GM12874 (cell line): ENCODE measurements around the gene BDKRB2.

Experiments
- TF ChIP-seq, protein P1 (sequence below): IDR thresholded peaks from 2 replicates; pipeline ENCODE4 v1.5.1; 2011; ENCODE audit warnings: low read depth, mild to moderate bottlenecking, control low read depth, low read length, moderate library complexity; ENCODE audit not compliant: insufficient read depth

The BDKRB2 gene

GRCh38 chr14:96256407-96256806 is 51.8 kb downstream of the BDKRB2 start:
- TF ChIP-seq, protein P1, sequence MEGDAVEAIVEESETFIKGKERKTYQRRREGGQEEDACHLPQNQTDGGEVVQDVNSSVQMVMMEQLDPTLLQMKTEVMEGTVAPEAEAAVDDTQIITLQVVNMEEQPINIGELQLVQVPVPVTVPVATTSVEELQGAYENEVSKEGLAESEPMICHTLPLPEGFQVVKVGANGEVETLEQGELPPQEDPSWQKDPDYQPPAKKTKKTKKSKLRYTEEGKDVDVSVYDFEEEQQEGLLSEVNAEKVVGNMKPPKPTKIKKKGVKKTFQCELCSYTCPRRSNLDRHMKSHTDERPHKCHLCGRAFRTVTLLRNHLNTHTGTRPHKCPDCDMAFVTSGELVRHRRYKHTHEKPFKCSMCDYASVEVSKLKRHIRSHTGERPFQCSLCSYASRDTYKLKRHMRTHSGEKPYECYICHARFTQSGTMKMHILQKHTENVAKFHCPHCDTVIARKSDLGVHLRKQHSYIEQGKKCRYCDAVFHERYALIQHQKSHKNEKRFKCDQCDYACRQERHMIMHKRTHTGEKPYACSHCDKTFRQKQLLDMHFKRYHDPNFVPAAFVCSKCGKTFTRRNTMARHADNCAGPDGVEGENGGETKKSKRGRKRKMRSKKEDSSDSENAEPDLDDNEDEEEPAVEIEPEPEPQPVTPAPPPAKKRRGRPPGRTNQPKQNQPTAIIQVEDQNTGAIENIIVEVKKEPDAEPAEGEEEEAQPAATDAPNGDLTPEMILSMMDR, result no peak

- TF ChIP-seq, protein P1, result no peak
These were observed 52.4 kb downstream of the BDKRB2 start for GRCh38 chr14:96257056-96257455.

DNA sequence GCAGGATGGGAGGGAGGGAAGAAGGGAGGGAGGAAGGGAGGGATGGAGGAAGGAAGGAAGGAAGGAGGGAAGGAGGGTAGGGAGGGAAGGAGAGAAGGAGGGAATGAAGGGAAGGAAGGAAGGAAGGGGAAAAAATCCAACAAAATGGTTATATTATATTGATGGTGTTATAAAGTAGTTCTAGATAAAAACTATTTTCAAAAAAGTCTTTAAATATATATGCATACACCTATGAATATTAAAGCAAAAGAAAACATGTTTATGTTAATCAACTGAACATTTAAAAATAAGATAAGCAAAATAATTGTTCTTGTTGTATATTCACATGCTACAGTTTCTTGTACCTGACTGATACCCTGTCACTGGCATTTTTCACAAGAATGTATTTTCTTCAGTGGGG is 53.3 kb downstream of the BDKRB2 start:
- TF ChIP-seq, protein P1, result no peak

GRCh38 chr14:96260341-96260821 is 55.7 kb downstream of the BDKRB2 start:
- TF ChIP-seq, protein P1, result no peak

- TF ChIP-seq, protein P1, result no peak
These were observed 56.4 kb downstream of the BDKRB2 start for GRCh38 chr14:96261053-96261452.

- TF ChIP-seq, protein P1, result no peak
These were observed 57.4 kb downstream of the BDKRB2 start for GRCh38 chr14:96261772-96262655.

GRCh38 chr14:96263347-96264199 is 58.9 kb downstream of the BDKRB2 start:
- TF ChIP-seq, protein P1, result no peak
